ENCODE results near the gene KIF7. TPM values are rescaled to one million over a fixed set of nuclear protein-coding genes. Genes with fewer than 3 reads are reported as not detected.

The KIF7 gene
- polyA plus RNA-seq, 1 donor (not counting 4 experiments of a cell fraction or from before 2014, with no cell fraction given): 0.54 TPM

DNA sequence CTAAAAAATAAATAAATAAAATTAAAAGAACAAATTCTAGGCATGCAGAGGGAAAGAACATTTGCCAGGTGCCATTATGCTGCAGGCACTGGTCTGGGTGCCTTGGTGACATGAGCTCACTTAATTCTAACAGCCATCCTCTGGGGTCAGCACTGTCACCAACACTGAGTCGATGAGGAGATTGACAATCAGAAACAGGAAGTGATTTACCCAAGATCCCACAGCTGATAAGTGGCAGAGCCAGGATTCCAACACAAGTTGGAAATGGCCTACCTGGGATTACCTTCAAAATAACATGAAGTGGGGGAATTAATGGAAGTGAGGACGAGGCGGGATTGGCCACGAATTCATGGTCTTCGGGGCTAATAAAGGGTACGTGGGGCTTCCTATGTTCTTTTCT, 20.3 kb upstream of the KIF7 start:
- no peaks in the 10 kb centered on the region for H3K9me3 ChIP-seq (ENCODE audit: control insufficient read depth, low read depth, low read length)
- H3K27ac ChIP-seq (ENCODE audit: control insufficient read depth, insufficient read depth, low read length): no peak overlapping the region
- no peaks in the 10 kb centered on the region for H3K36me3 ChIP-seq (ENCODE audit: control insufficient read depth in 2 of 2, extremely low read depth in 1 of 2, insufficient read depth in 2 of 2, low read length in 2 of 2)
- H2AFZ ChIP-seq (ENCODE audit: control insufficient read depth, low read length): no peak overlapping the region
- H3K4me2 ChIP-seq (ENCODE audit: control insufficient read depth, extremely low read depth, insufficient read depth, low read depth, low read length): no peak overlapping the region
- dilution Hi-C loops (cut with MboI; ENCODE audit: extremely low pct_ligation_motif_present, low sequenced_read_pairs): no loop called here
- no peaks in the 10 kb centered on the region for H3K27me3 ChIP-seq (ENCODE audit: control insufficient read depth, extremely low read depth, insufficient read depth, low read length)
- no peaks in the 10 kb centered on the region for H3K4me1 ChIP-seq (ENCODE audit: control insufficient read depth, extremely low read depth, insufficient read depth, low read length)
- no peaks in the 10 kb centered on the region for H4K20me1 ChIP-seq (ENCODE audit: control insufficient read depth, extremely low read depth, insufficient read depth, low read length)
- no peak for FAIRE-seq
- TF ChIP-seq, protein P1, sequence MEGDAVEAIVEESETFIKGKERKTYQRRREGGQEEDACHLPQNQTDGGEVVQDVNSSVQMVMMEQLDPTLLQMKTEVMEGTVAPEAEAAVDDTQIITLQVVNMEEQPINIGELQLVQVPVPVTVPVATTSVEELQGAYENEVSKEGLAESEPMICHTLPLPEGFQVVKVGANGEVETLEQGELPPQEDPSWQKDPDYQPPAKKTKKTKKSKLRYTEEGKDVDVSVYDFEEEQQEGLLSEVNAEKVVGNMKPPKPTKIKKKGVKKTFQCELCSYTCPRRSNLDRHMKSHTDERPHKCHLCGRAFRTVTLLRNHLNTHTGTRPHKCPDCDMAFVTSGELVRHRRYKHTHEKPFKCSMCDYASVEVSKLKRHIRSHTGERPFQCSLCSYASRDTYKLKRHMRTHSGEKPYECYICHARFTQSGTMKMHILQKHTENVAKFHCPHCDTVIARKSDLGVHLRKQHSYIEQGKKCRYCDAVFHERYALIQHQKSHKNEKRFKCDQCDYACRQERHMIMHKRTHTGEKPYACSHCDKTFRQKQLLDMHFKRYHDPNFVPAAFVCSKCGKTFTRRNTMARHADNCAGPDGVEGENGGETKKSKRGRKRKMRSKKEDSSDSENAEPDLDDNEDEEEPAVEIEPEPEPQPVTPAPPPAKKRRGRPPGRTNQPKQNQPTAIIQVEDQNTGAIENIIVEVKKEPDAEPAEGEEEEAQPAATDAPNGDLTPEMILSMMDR (optimal IDR thresholded peaks at IDR 0.05 in 1 of 3, IDR thresholded peaks at IDR 0.05 in 1 of 3, conservative IDR thresholded peaks at IDR 0.05 in 1 of 3; ENCODE audit: extremely low read depth in 1 of 3, insufficient read depth in 2 of 3, low read length in 3 of 3): no peak
- no peak for TF ChIP-seq EZH2 (IDR thresholded peaks at IDR 0.05; ENCODE audit: low read length)
- no peak overlapping the region for H3K4me3 ChIP-seq (ENCODE audit: control insufficient read depth in 2 of 3, extremely low read depth in 1 of 3, insufficient read depth in 2 of 3, low read depth in 1 of 3, low read length in 3 of 3)
- H3K79me2 ChIP-seq (ENCODE audit: control insufficient read depth, insufficient read depth, low read length): no peaks in the 10 kb centered on the region
- no peaks in the 10 kb centered on the region for H3K9me1 ChIP-seq (ENCODE audit: control insufficient read depth, extremely low read depth, insufficient read depth, low read length)
- DNase-seq (ENCODE audit: low read depth, low spot score): no peak
- H3K9ac ChIP-seq (ENCODE audit: control insufficient read depth, extremely low read depth, insufficient read depth, low read length): no peak overlapping the region

DNA sequence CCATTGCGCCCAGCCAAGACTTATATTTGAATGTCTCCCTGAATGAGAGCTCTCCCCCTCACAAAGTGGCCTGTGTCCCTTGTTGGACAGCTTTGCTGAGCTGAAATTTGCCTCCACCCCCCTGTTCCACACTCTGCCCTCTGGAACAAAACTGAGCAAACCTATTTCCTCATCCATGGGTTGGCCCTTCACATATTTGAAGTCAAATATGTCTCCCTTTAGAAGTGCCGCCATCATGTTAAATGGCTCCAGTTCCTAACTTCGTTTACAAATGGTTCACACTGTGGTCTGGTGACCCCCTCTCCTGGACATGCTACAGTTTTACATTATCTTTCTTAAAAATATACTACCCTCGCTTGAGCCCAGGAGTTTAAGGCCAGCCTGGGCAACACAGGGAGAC, 19.3 kb upstream of the KIF7 start:
- Histone ChIP-seq H3K27me3 (ENCODE audit: control insufficient read depth, extremely low read depth, insufficient read depth, low read length) (no peaks in the 10 kb centered on the region), H3K36me3 (ENCODE audit: control insufficient read depth in 2 of 2, extremely low read depth in 1 of 2, insufficient read depth in 2 of 2, low read length in 2 of 2) (no peaks in the 10 kb centered on the region), H3K9ac (ENCODE audit: control insufficient read depth, extremely low read depth, insufficient read depth, low read length) (no peak overlapping the region), H3K9me1 (ENCODE audit: control insufficient read depth, extremely low read depth, insufficient read depth, low read length) (no peaks in the 10 kb centered on the region), H3K27ac (ENCODE audit: control insufficient read depth, insufficient read depth, low read length) (no peak overlapping the region), H3K4me3 (ENCODE audit: control insufficient read depth in 2 of 3, extremely low read depth in 1 of 3, insufficient read depth in 2 of 3, low read depth in 1 of 3, low read length in 3 of 3) (no peak overlapping the region), H3K4me2 (ENCODE audit: control insufficient read depth, extremely low read depth, insufficient read depth, low read depth, low read length) (no peak overlapping the region), H3K79me2 (ENCODE audit: control insufficient read depth, insufficient read depth, low read length) (no peaks in the 10 kb centered on the region), H3K4me1 (ENCODE audit: control insufficient read depth, extremely low read depth, insufficient read depth, low read length) (no peaks in the 10 kb centered on the region), H2AFZ (ENCODE audit: control insufficient read depth, low read length) (no peak overlapping the region), H4K20me1 (ENCODE audit: control insufficient read depth, extremely low read depth, insufficient read depth, low read length) (no peaks in the 10 kb centered on the region), H3K9me3 (ENCODE audit: control insufficient read depth, low read depth, low read length) (no peaks in the 10 kb centered on the region)
- dilution Hi-C loops (cut with MboI; ENCODE audit: extremely low pct_ligation_motif_present, low sequenced_read_pairs): no loop called here
- TF ChIP-seq EZH2 (IDR thresholded peaks at IDR 0.05; ENCODE audit: low read length): no peak
- TF ChIP-seq, protein P1 (optimal IDR thresholded peaks at IDR 0.05 in 1 of 3, IDR thresholded peaks at IDR 0.05 in 1 of 3, conservative IDR thresholded peaks at IDR 0.05 in 1 of 3; ENCODE audit: extremely low read depth in 1 of 3, insufficient read depth in 2 of 3, low read length in 3 of 3): no peak
- no peak for DNase-seq (ENCODE audit: low read depth, low spot score)
- no peak for FAIRE-seq

Data from keratinocyte (primary cell).